Neural cell (in vitro differentiated cells): ENCODE measurements around the gene NKAIN2. TPM values are rescaled to one million over a fixed set of nuclear protein-coding genes. Genes with fewer than 3 reads are reported as not detected.

Source experiments
- H2AFZ ChIP-seq: fragments of 200-600, 300-800 bp; sonication (generic), shearing (Covaris generic); 2 replicates; pipeline ENCODE4 v1.6.0; 2014; ENCODE audit warnings: low read depth, mild to moderate bottlenecking, antibody characterized with exemption, low read length, moderate library complexity
- H3F3A ChIP-seq: fragments of 200-600 bp; shearing (Covaris generic); 2 replicates; pipeline ENCODE4 v1.6.1; 2016; ENCODE audit warnings: mild to moderate bottlenecking, moderate library complexity, mixed read lengths, antibody characterized with exemption, low read length; ENCODE audit not compliant: insufficient read depth, poor library complexity, severe bottlenecking
- H3K27ac ChIP-seq: fragments of 200-600, 300-800 bp; sonication (generic), shearing (Covaris generic); 2 replicates; pipeline ENCODE4 v1.5.1; 2014; ENCODE audit warnings: mild to moderate bottlenecking, low read length, moderate library complexity
- H3K27me3 ChIP-seq: fragments of 300-800, 200-600 bp; sonication (generic), shearing (Covaris generic); 2 replicates; pipeline ENCODE4 v1.6.0; 2014; ENCODE audit warnings: mild to moderate bottlenecking, low read depth, low read length, moderate library complexity; ENCODE audit not compliant: insufficient read depth
- H3K36me3 ChIP-seq: fragments of 300-800, 200-600 bp; sonication (generic), shearing (Covaris generic); 2 replicates; pipeline ENCODE4 v1.5.1; 2014; ENCODE audit warnings: mild to moderate bottlenecking, antibody characterized with exemption, low read length, moderate library complexity; ENCODE audit not compliant: insufficient read depth
- H3K4me2 ChIP-seq: fragments of 300-800, 200-600 bp; sonication (generic), shearing (Covaris generic); 2 replicates; pipeline ENCODE4 v1.6.0; 2014; ENCODE audit warnings: mild to moderate bottlenecking, low read length
- H3K4me3 ChIP-seq: fragments of 300-800, 200-600 bp; sonication (generic), shearing (Covaris generic); 2 replicates; pipeline ENCODE4 v1.5.1; 2014; ENCODE audit warnings: mild to moderate bottlenecking, low read length, moderate library complexity
- H3K79me2 ChIP-seq: fragments of 200-600 bp; shearing (Covaris generic); replicated peaks from 2 replicates; pipeline ENCODE4 v1.6.0; 2014; ENCODE audit warnings: mild to moderate bottlenecking, low read length, moderate library complexity; ENCODE audit not compliant: insufficient read depth
- H3K9ac ChIP-seq: fragments of 300-800, 200-600 bp; sonication (generic), shearing (Covaris generic); 2 replicates; pipeline ENCODE4 v1.6.1; 2016; ENCODE audit warnings: mild to moderate bottlenecking, low read length, mixed read lengths
- H3K9me2 ChIP-seq: fragments of 200-600 bp; shearing (Covaris generic); 2 replicates; pipeline ENCODE4 v1.6.1; 2016; ENCODE audit warnings: mild to moderate bottlenecking, low read length, mixed read lengths; ENCODE audit not compliant: insufficient read depth
- H3K9me3 ChIP-seq: fragments of 200-600, 300-800 bp; sonication (generic), shearing (Covaris generic); 2 replicates; pipeline ENCODE4 v1.6.1; 2016; ENCODE audit warnings: mild to moderate bottlenecking, mixed run types, low read length, moderate library complexity, mixed read lengths
- H4K20me1 ChIP-seq: fragments of 200-600 bp; shearing (Covaris generic); 2 replicates; pipeline ENCODE4 v1.6.1; 2016; ENCODE audit warnings: mild to moderate bottlenecking, mixed run types; ENCODE audit not compliant: insufficient read depth
- CTCF ChIP-seq: fragments of 450-650 bp; IDR thresholded peaks from 2 replicates; pipeline ENCODE4 v1.5.1; 2014; ENCODE audit warnings: antibody characterized with exemption, mild to moderate bottlenecking, moderate library complexity; ENCODE audit not compliant: poor library complexity, severe bottlenecking
- EP300 ChIP-seq: fragments of 450-650 bp; conservative IDR thresholded peaks from 2 replicates; pipeline ENCODE4 v1.6.1; 2014; ENCODE audit warnings: antibody characterized with exemption, mild to moderate bottlenecking, moderate library complexity; ENCODE audit not compliant: poor library complexity, severe bottlenecking
- EZH2 ChIP-seq: fragments of 200-600, 300-800 bp; shearing (Covaris generic), sonication (generic); IDR thresholded peaks from 2 replicates; pipeline ENCODE4 v1.6.1; 2014; ENCODE audit warnings: antibody characterized with exemption, low read length, borderline replicate concordance, mild to moderate bottlenecking; ENCODE audit not compliant: insufficient read depth, poor library complexity, severe bottlenecking
- MXI1 ChIP-seq: fragments of 450-650 bp; conservative IDR thresholded peaks from 2 replicates; pipeline ENCODE4 v1.6.1; 2014; ENCODE audit warnings: antibody characterized with exemption, mild to moderate bottlenecking; ENCODE audit not compliant: poor library complexity, severe bottlenecking
- POLR2AphosphoS5 ChIP-seq: IDR thresholded peaks from 2 replicates; pipeline ENCODE4 v1.6.1; 2012
- RAD21 ChIP-seq: fragments of 450-650 bp; conservative IDR thresholded peaks from 2 replicates; pipeline ENCODE4 v1.6.1; 2014; ENCODE audit warnings: antibody characterized with exemption, mild to moderate bottlenecking, moderate library complexity
- REST ChIP-seq: IDR thresholded peaks from 2 replicates; pipeline ENCODE4 v1.6.1; 2012; ENCODE audit warnings: borderline replicate concordance
- SMC3 ChIP-seq: fragments of 450-650 bp; conservative IDR thresholded peaks from 2 replicates; pipeline ENCODE4 v1.6.1; 2014; ENCODE audit warnings: antibody characterized with exemption, mild to moderate bottlenecking, moderate library complexity; ENCODE audit not compliant: poor library complexity
- polyA plus RNA-seq: library from polyadenylated mRNA; depleted of rRNA; stranded (reverse); fragments of >200 nt; gene quantifications from 2 replicates; pipeline ENCODE4 v1.2.3, GENCODE V29; 2014

The NKAIN2 gene
- polyA plus RNA-seq, 1 donor from 2014 or later: 23.2 TPM

GRCh38 chr6:124356811-124357210 is 553.1 kb downstream of the NKAIN2 start:
- TF ChIP-seq CTCF: no peak
- no peak for TF ChIP-seq SMC3
- no peak for TF ChIP-seq RAD21
- no peak for TF ChIP-seq REST
- no peak for TF ChIP-seq POLR2AphosphoS5
- no peak for TF ChIP-seq EZH2
- Histone ChIP-seq H3F3A (no peaks in the 10 kb centered on the region), H3K27me3 (no peaks in the 10 kb centered on the region), H3K9me2 (no peaks in the 10 kb centered on the region), H3K4me3 (no peak overlapping the region), H3K9ac (no peak overlapping the region), H2AFZ (no peak overlapping the region), H3K4me2 (no peak overlapping the region), H3K36me3 (no peaks in the 10 kb centered on the region), H4K20me1 (no peaks in the 10 kb centered on the region), H3K79me2 (no peaks in the 10 kb centered on the region), H3K27ac (no peak overlapping the region), H3K9me3 (no peaks in the 10 kb centered on the region)

GRCh38 chr6:124368131-124368530 is 564.5 kb downstream of the NKAIN2 start:
- Histone ChIP-seq H3K27me3 (no peaks in the 10 kb centered on the region), H3K4me2 (no peak overlapping the region), H3K9ac (no peak overlapping the region), H3K9me3 (no peaks in the 10 kb centered on the region), H3K79me2 (no peaks in the 10 kb centered on the region), H3F3A (no peaks in the 10 kb centered on the region), H3K4me3 (no peak overlapping the region), H4K20me1 (no peaks in the 10 kb centered on the region), H3K9me2 (no peaks in the 10 kb centered on the region), H3K27ac (no peak overlapping the region), H3K36me3 (no peaks in the 10 kb centered on the region), H2AFZ (no peak overlapping the region)
- TF ChIP-seq POLR2AphosphoS5 (no peak), CTCF (no peak), EZH2 (no peak), EP300 (no peak), MXI1 (no peak), REST (no peak)
